HK-2 (cell line): ENCODE results near the gene OIP5.
"Not testable (repeated sequence)": the region's sequence is repeated elsewhere in the genome, so short reads cannot be mapped to it uniquely, and the experiment has no call there.

Source experiments
- DNase-seq: peaks from one replicate; pipeline ENCODE4 v3.0.0-alpha.2; 2018; ENCODE audit not compliant: unreplicated experiment

OIP5 gene

DNA sequence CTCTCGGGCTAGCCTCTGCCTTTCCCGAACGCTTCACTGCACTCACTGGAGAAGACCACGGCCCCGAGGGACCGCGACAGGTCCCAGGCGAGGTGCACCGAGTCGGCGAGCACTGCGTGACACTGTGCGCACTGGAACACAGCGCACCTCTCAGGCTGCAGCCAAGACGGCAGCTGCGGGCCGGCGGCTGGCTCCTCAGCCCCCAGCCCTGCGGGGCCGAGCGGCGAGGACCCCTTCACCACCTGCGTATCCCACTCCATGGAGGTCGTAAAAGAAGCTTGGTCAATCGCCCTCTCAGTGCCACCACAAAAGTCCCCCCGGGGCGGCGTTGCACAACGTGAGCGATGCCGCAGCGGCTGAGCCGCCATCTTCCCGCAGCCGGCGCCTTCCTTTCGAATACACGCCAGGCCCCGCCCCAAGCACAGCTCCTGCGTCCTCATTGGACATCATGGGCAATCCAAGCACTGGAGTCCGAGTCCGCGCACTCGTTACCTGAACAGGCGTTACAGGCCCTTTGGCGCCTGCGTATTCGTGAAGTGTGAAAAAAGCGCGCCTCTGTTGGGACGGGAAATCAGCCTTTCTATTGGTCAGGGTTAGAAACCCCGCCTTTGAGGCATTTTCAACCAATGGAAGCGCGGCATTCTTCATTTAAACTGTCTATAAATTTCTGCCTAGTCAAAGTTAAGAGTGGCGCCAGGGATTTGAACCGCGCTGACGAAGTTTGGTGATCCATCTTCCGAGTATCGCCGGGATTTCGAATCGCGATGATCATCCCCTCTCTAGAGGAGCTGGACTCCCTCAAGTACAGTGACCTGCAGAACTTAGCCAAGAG lies at the start of gene OIP5, which contains the start of gene NUSAP1:
Gene OIP5 (minus strand): TSS at position 398 of the 832 bp plus-strand sequence. CDS start 30 bp downstream, at position 368.
Gene NUSAP1 (plus strand): TSS at position 688 of the 832 bp plus-strand sequence. CDS start 77 bp downstream, at position 765.
- DNase-seq = peak; percentile 94

DNA sequence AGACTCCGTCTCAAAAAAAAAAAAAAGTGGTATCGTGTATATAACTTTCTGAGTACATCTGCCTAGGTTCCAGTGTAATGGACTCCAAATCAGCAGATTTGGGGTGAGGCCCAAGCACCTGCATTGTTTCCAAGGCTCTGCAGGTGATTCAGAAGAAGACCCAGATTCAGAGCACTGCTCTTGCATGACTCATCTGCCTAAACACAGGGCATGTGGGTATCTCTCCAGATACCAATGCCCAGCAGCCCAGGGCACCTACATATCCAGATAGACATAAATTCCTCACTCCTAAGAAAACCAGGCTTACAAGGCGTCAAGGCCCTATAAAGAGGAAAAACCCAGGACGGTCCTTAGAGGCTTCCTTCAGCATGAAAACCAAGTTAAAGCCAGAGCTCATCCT lies 45.6 kb upstream of the OIP5 start:
- DNase-seq = no peak

DNA sequence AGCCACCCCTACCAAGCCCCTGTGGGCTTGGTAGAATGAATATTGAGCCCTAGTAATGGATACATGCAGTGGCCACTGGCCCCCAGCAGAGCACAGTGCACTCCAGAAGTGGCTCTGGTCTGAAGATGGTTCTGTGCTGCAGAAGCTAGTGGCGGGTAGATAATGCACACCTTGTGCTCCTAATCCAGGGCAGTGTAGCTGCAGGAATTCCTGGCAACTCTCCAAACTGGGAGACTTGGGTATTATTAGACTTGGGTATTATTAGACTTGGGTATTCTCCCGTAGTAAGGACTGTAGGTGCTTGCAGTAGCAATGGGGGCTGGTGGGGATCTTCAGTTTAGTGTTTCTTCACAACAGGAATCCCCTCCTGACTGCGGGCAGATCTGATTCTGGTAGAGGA lies 35.0 kb upstream of the OIP5 start:
- DNase-seq = no peak

DNA sequence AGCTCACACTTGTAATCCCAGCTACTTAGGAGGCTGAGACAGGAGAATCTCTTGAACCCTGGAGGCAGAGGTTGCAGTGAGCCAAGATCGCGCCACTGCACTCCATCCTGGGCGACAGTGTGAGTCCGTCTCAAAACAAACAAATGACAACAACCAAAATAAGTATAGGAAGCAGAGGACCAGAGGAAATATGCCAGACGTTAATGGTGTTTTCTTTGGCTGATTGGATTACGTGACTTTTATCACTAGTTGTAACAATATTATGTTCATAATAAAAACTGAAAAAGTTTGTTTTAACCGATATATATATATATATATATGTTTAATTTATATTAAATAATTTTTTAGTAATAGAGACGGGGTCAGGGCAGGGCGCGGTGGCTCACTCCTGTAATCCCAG lies 22.0 kb upstream of the OIP5 start:
- DNase-seq = no peak

DNA sequence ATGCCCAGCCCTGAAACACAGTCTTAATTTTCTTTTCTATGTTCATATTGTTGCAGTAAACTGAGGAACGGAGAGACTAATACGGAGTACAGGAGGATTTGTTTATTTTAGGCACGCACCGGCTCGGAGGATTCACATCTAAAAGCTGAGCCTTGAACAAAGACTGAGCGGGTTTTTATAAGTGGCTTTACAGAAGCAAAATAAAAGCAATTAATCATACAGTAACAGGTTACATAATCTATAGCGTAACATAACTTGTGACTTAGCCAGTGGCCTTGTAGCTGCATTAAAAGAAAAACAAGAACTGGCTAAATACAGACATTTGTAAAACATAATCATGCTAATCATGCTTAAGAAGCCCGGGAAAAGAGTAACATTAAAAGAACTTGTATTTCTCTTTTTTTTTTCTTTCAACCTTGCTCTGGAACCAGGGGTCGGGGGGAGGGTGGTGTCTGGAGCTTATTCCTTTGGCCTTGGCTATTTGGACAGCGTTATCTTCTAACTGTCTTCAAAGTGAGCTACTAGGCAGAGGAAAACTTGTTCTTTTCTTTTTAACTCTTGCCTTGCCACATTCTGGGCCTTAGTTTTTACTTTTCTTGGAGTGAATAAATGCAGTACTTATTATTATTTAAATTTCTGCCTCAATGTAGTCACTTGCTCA lies 17.8 kb upstream of the OIP5 start:
- DNase-seq = no peak

DNA sequence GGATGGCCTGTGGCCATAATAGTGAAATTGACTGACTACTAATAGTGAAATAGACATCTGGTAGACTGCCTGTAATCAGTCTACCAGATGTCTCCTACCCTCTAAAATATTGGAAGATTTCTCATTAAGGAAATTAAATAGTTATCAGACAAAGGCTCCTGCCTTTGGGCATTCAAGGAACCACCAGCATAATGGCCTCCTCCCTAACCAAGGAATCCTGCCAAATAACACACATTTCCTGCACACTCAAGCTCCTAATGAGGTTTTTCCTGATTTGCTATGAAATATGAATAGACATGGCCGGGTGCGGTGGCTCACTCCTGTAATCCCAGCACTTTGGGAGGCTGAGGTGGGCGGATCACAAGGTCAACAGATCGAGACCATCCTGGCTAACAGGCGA lies 14.8 kb upstream of the OIP5 start:
- no peak for DNase-seq

DNA sequence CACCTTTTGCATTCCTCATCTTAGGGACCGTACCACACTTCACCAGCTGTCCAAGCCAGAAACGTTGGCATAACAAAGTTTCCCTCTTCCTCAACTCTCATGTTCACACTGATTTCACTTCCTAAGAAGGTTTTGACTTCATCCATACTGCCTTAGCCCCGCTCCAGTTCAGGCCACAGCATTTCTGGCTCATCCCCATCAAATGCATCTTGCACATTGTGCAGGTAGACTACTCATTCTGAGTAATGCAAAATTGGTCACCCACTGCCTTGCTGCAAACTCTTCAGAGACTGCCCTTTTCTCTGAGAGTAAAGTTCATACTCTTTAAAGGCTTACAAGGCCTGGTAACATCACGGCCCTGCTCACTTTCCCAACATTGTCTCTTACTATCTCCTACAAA lies 9.1 kb upstream of the OIP5 start:
- no peak for DNase-seq

DNA sequence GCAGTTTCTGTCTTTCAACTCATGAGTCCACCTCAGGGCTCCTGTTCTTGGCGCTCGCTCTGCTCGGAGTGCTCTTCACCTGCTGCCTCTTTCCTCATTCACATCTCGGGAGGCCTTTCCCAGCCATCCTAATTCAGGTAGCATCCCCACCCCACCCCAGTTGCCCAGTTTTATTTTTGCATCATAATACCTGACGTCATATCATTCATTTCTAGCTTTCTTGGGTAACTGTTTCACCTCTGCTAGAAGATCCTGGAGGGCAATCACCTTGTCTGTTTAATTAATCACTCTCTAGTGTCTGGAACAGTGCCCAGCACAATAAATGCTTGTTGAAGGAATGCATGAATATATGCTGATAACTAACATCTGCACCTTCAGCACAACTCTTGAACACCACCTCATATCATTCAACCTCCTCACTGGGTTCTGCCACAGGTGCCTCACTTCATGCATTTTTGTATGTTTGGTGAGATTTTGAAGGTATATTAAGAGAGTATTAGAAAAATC lies 7.9 kb upstream of the OIP5 start:
- DNase-seq = no peak

DNA sequence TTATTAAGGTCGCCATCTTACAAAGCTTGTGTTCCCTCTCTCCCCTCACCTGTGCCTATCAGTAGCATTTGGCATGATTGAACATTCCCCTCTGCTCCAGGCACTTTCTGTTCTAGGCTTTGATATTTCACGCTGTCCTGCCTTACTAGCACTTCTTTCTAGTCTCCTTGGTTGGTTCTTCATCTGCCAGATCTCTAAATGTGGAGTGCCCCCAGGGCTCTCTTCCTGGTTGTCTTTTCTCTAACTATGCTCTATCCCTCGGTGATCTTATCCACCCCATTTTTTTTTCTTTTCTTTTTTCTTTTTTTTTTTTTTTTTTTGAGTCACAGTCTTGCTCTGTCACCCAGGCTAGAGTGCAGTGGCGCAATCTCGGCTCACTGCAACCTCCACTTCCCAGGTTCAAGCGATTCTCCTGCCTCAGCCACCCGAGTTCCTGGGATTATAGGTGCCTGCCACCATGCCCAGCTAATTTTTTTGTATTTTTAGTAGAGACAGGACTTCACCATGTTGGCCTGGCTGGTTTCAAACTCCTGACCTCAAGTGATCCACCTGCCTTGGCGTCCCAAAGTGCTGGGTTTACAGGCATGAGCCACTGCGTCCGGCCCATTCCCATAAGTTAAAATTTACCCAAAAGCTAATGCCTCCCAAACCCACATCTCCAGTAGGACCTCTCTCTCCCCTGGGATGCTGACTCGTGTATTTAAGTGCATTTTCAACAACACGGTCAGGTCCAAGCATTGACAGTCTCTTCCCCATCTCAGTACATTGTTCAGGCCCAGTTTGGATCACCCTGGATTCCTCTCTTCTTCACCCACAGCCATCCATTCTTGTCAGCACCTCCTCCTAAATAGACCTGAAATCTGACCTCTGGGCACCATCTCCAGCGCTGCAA lies 5.5 kb upstream of the OIP5 start:
- no peak for DNase-seq

DNA sequence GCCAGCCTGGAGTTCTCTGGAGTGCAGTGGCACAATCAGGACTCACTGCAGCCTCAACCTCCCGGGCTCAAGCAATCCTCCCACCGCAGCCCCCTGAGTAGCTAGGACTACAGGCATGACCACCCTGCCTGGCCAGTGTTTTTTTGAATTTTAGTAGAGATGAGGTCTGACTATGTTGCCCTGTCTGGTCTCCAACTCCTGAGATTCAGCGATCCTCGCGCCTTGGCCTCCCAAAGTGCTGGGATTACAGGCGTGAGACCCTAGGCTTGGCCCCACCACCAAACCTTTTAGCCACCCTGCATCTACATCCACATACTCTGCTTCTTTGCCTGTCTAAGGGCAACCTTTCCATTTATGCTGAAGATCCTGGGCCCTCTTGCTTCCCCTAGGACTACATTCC lies 4.7 kb upstream of the OIP5 start:
- DNase-seq = no peak

DNA sequence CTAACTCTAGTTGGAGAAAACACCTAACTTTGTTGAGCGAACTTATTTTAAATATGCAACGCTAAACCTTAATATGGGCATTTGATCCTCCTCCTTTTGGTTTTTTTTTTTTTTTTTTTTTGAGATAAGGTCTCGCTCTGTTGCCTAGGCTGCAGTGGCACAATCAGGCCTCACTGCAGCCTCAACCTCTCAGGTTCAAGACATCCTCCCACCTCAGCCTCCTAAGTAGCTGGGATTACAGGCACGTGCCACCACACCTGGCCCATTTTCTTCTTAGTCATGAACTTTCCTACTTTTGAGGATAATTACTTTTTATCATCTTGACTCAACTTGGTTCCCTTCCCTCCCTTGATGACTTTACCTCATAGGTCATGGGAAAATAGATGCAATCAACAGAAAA lies 4.2 kb upstream of the OIP5 start:
- DNase-seq = no peak

DNA sequence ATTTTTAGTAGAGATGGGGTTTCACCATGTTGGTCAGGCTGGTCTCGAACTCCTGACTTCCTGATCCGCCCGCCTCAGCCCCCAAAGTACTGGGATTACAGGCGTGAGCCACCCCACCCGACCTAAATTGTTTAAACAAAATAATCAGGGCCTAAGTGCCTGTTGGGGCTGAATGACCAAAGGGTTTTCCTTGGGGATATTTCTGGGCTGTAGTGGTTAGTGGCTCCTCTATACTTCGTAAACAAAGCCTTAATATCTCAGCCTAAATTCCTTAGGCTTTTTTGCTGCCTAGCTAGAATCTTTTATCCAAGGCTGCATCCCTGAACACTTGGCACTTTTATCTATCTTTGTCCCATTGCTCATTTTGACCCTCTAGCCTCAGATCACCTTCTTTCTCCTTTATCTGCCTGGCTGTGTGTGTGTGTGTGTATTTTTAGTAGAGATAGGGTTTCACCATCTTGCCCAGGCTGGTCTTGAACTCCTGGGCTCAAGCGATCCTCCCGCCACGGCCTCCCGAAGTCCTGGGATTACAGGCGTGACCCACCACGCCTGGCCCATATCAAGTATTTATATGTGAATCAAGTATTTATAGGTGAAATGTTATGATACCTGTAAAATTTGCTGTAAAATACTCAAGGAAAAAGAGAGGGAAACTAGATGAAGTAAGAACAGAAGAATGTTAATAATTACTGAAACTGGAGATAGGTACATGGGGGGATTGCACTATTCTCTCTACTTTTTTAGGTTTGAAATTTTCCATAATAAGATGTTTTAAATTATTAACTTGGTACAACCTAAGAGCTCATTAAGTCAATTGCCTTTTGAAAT lies 2.1 kb upstream of the OIP5 start:
- DNase-seq = no peak

DNA sequence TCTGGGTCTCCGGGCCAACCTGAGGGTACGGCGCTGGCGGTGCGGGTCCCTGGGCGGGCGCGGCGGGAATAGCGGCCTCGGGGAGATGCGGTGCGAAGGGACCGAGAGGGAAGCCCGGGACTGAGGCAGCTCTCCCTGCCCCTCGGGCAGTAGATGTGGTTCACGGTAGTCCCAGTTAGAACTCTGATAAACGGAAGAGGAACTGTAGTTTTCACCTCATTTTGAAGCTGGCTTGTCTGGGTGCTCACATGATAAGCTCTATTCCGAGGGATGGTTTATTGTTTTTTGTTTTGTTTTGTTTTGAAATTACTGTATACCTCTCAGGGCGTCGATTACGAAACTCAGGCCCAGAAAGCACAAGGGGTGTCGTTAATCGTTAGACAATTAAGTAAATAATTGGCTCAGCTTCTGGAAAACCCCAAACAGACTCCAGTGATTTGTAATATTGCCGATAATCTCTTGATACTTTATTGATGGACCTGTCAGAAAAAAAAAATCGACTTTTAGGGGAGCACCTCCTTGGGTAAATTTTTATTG lies 703 bp upstream of the OIP5 start:
- DNase-seq = no peak

DNA sequence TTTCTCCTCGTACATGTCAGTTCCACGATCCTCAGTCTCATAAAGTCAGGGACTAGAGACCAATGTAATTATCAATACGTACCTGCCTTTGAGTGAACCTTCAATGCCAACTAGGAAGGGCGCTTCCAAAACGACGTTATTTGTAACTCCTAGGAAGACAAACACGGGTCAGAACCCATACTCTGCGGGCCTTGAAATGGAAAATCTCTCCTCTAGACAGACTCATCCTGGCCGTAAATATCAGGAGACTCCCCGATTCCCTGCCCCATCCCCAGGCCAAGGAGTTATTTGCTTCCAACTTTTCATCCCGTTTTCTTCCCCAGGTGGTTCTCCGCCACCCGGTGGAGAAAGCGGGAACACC lies 578 bp downstream of the OIP5 start:
- DNase-seq = no peak

DNA sequence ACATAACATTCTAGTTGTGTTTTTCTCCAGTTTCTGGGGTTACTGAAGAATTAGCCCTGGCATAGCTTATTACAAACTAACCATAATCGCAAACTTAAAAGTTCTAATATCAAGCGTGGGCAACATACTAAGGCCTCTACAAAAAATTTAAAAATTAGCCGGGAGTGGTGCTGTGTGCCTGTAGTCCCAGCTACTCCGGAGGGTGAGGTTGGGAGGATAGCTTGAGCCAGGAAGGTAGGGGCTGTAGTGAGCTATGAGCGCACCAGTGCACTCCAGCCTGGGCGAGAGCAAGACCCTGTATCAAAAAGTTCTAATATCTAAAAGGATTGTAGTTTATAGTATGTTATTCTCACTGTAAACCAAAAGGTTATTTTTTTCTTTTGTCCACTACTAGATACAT lies 1.1 kb downstream of the OIP5 start:
- no peak for DNase-seq

DNA sequence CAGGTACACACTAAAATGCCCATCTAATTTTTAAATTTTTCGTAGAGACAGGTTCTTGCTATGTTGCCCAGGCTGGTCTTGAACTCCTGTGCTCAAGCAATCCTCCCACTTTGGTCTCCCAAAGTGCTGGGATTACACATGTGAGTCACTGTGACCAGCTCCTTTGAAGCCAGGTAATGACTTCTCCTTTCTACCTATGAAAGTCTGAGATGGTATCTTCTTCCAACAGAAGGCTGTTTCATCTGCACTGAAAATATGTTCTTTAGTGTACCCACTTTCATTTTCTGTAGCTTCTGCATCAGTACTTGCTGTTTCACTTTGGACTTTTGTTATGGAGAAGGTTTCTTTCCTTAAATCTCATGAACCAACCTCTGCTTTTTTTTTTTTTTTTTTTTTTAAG lies 8.8 kb downstream of the OIP5 start:
- DNase-seq = no peak

DNA sequence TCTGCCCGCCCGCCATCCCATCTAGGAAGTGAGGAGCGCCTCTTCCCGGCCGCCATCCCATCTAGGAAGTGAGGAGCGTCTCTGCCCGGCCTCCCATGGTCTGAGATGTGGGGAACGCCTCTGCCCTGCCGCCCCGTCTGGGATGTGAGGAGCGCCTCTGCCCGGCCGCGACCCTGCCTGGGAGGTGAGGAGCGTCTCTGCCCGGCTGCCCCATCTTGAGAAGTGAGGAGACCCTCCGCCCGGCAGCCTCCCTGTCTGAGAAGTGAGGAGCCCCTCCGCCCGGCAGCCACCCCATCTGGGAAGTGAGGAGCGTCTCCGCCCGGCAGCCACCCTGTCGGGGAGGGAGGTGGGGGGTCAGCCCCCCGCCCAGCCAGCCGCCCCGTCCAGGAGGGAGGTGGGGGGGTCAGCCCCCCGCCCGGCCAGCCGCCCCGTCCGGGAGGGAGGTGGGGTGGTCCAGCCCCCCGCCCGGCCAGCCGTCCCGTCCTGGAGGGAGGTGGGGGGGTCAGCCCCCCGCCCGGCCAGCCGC lies 11.5 kb downstream of the OIP5 start:
- DNase-seq = not testable (repeated sequence)

DNA sequence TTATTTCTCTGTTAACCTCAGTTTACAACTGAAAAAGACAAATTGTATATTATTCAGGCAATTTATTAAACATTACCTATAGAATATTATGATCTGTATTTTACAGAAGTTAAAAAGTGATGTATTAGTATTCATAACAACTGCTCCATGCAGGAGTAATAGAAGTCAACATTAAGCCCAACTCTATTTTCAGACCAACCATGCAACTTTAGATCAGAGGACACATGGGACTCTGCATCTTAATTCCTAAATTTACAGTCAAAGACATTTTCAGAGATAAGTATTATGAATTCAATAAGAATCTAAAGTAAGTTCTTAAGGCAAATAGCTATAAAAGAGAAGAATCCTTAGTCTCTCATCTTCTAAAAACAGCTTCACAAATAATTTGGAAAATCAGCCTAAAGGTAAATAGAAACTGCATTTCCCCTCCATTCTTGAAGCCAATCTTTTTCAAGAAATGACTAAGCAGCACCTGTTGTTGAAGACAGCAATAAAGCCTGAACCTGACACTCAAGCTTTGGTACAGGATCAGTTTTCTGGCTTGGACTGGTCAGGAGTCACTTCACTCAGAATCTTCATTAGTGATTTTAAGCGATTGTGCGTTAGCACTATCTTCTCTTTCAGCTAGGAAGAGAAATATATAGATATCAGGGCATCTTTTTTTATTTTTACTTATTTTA lies 23.0 kb downstream of the OIP5 start:
- DNase-seq = no peak

DNA sequence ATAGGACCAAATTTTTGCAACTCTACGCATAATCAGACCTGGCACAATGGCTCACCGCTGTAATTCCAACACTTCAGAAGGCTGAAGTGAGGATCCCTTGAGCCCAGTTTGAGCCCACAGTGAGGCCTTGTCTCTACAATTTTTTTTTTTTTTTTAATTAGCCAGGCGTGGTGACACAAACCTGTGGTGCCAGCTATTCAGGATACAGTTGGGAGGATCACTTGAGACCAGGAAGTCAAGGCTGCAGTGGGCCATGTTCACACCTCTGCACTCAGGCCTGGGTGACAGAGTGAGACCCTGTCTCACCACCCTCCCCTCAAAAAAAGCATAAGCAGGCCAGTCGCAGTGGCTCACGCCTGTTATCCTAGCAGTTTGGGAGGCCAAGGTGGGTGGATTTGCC lies 24.7 kb downstream of the OIP5 start:
- no peak for DNase-seq

DNA sequence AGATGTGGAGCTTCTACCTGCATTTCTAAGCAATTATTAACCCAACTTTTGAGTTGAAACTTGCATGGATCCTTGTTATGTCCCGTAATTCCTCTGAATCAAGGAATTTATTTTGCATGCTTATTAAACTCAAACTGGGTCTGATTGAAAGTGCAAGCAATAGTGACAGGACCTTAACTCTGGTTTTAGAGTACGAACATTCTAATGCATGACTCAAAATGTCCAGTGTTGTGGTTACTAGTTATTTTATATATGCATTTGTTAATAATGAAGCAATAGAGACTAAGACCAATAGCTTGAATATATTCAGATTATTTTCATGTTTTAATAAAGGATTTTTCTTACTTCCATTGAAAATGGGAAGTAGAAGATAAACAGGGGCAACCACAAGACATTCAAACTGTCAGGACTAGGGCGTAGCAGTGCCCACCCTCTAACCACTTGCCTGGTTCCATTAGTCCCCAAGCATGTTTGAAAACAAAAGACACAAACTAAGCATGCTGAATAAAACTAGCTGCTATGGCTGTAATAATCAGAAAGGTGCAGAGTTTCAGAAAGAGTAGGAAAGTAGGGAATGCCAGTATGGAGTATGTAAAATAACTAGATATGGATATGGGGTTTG lies 28.1 kb downstream of the OIP5 start:
- no peak for DNase-seq
